A549 (cell line): ENCODE data around the gene P2RY14. TPM values are rescaled to one million over a fixed set of nuclear protein-coding genes. Genes with fewer than 3 reads are reported as not detected.
A peak's percentile ranks its signal among the peaks of the same experiment; 100 is the strongest.

Experiments used
- ATAC-seq, 2 experiments: fragments of 200-7000 bp in 1 of 2; fragments of >200 bp in 1 of 2; cut with Nextera tagmentation in 1 of 2; cut with Tn5 transposase in 1 of 2; 3 replicates each; pipeline versions ENCODE4 v1.8.0 to v1.9.1; 2018 to 2020; ENCODE audit warnings: mild to moderate bottlenecking in 1 of 2, moderate library complexity in 1 of 2
- CTCF ChIA-PET: fragments of 300-600 bp; sonication (Branson Sonifier 250); formaldehyde crosslinking; extraction: SDS; loops from one replicate; lab custom pipeline; 2021; ENCODE audit warnings: antibody characterized with exemption, inconsistent platforms; lab: Yijun Ruan, JAX
- POLR2A ChIA-PET: fragments of 350-600 bp; formaldehyde crosslinking; extraction: SDS; loops from one replicate; lab custom pipeline; 2021; ENCODE audit warnings: antibody characterized with exemption, inconsistent platforms; lab: Yijun Ruan, JAX
- DNase-seq, 2 experiments: peaks; one replicate each; pipeline versions ENCODE4 v3.0.0 to v3.0.0-alpha.2; 2011 to 2016; ENCODE audit warnings: low read depth in 1 of 2, low spot score in 1 of 2
- FAIRE-seq: peaks from 2 replicates; lab custom pipeline; 2011; peaks lifted over from hg19 to GRCh38; lab: Jason Lieb, UNC
- H3K27ac ChIP-seq, 2 experiments: fragments of >200 bp; sonication (Bioruptor Twin); formaldehyde crosslinking; 3 replicates each; pipeline ENCODE4 v1.5.1; 2016 to 2017
- H3K4me1 ChIP-seq: fragments of >200 bp; sonication (Bioruptor Twin); formaldehyde crosslinking; 3 replicates; pipeline ENCODE4 v1.6.1; 2016
- H3K4me2 ChIP-seq: fragments of >200 bp; sonication (Bioruptor Twin); formaldehyde crosslinking; 3 replicates; pipeline ENCODE4 v1.6.1; 2016
- H3K4me3 ChIP-seq: fragments of >200 bp; sonication (Bioruptor Twin); formaldehyde crosslinking; 3 replicates; pipeline ENCODE4 v1.5.1; 2016
- H3K9me3 ChIP-seq: fragments of >200 bp; sonication (Bioruptor Twin); formaldehyde crosslinking; 3 replicates; pipeline ENCODE4 v1.6.1; 2016
- ATOH8 ChIP-seq: fragments of 250-450 bp; sonication (Bioruptor Pico); IDR thresholded peaks from 2 replicates; pipeline ENCODE4 v1.5.0; 2020; ENCODE audit warnings: low read depth, mild to moderate bottlenecking, moderate library complexity
- BCL3 ChIP-seq: fragments of >200 bp; sonication (Bioruptor Twin); formaldehyde crosslinking; IDR thresholded peaks from 3 replicates; pipeline ENCODE4 v1.6.1; 2016
- CBX8 ChIP-seq: fragments of 200-600 bp; sonication (generic); IDR thresholded peaks from 2 replicates; pipeline ENCODE4 v1.6.1; 2016
- CTCF ChIP-seq: fragments of >200 bp; sonication (Bioruptor Twin); formaldehyde crosslinking; IDR thresholded peaks from 3 replicates; pipeline ENCODE4 v1.5.1; 2016
- EHMT2 ChIP-seq: fragments of 200-600 bp; sonication (generic); IDR thresholded peaks from 2 replicates; pipeline ENCODE4 v1.6.1; 2016; ENCODE audit warnings: antibody characterized with exemption, low read depth, mild to moderate bottlenecking, moderate library complexity
- FOSB ChIP-seq: fragments of 250-450 bp; sonication (Bioruptor Pico); IDR thresholded peaks from 2 replicates; pipeline ENCODE4 v1.5.0; 2020; ENCODE audit warnings: mild to moderate bottlenecking, moderate library complexity
- HOXA7 ChIP-seq: fragments of 250-450 bp; sonication (Bioruptor Pico); IDR thresholded peaks from 2 replicates; pipeline ENCODE4 v1.5.0; 2020; ENCODE audit warnings: mild to moderate bottlenecking, moderate library complexity
- JUNB ChIP-seq: fragments of >200 bp; sonication (Bioruptor Twin); formaldehyde crosslinking; IDR thresholded peaks from 2 replicates; pipeline ENCODE4 v1.6.1; 2016
- KDM5A ChIP-seq: fragments of 200-600 bp; sonication (generic); IDR thresholded peaks from 2 replicates; pipeline ENCODE4 v1.6.1; 2016; ENCODE audit warnings: antibody characterized with exemption, mild to moderate bottlenecking
- MAX ChIP-seq: IDR thresholded peaks from 2 replicates; pipeline ENCODE4 v1.6.1; 2012
- MAZ ChIP-seq: fragments of 150-350 bp; IDR thresholded peaks from 2 replicates; pipeline ENCODE4 v1.6.1; 2014; ENCODE audit warnings: antibody characterized with exemption, low read depth, low read length, borderline replicate concordance
- PBX3 ChIP-seq: IDR thresholded peaks from 2 replicates; pipeline ENCODE4 v1.6.1; 2012
- POLR2AphosphoS2 ChIP-seq: conservative IDR thresholded peaks from 2 replicates; pipeline ENCODE4 v1.6.1; 2012; ENCODE audit warnings: low read length, improper control_type of control experiment, inconsistent platforms
- REST ChIP-seq: fragments of 200-600 bp; sonication (generic); IDR thresholded peaks from 2 replicates; pipeline ENCODE4 v1.6.1; 2016; ENCODE audit warnings: antibody characterized with exemption, mild to moderate bottlenecking, moderate library complexity
- RNF2 ChIP-seq: fragments of 200-600 bp; sonication (generic); IDR thresholded peaks from 2 replicates; pipeline ENCODE4 v1.6.1; 2016; ENCODE audit warnings: low read depth, mild to moderate bottlenecking, antibody characterized with exemption, moderate library complexity, borderline replicate concordance
- SMC3 ChIP-seq: fragments of >200 bp; sonication (Bioruptor Twin); formaldehyde crosslinking; IDR thresholded peaks from 3 replicates; pipeline ENCODE4 v1.6.1; 2018; ENCODE audit warnings: inconsistent platforms
- USF2 ChIP-seq: fragments of 450-650 bp; IDR thresholded peaks from 2 replicates; pipeline ENCODE4 v1.6.1; 2014; ENCODE audit warnings: antibody characterized with exemption
- ZC3H11A ChIP-seq: fragments of 450-650 bp; IDR thresholded peaks from 2 replicates; pipeline ENCODE4 v1.6.1; 2014; ENCODE audit warnings: antibody characterized with exemption, mild to moderate bottlenecking
- ZFP36 ChIP-seq: fragments of 450-650 bp; IDR thresholded peaks from 2 replicates; pipeline ENCODE4 v1.6.1; 2014; ENCODE audit warnings: borderline replicate concordance; ENCODE audit not compliant: partially characterized antibody
- ZSCAN20 ChIP-seq: fragments of 250-450 bp; sonication (Bioruptor Pico); IDR thresholded peaks from 2 replicates; pipeline ENCODE4 v1.8.0; 2022; ENCODE audit warnings: mild to moderate bottlenecking, moderate library complexity
- WGBS: methylation state at CpG from one replicate; pipeline ENCODE4 v1.1.6; 2017; ENCODE audit errors: missing lambda C conversion rate; 5-methylcytosine and 5-hydroxymethylcytosine counted together
- polyA plus RNA-seq, 4 experiments: library from polyadenylated mRNA; depleted of rRNA in 3 of 4; stranded (reverse); fragments of >200 nt; fragmentation: RNase III in 1 of 4; extraction: RNeasy Plus Mini Kit Qiagen cat#74134 plus additional on column Dnase treatment in 1 of 4; gene quantifications; 2 replicates in 3 of 4; 3 replicates in 1 of 4; pipeline ENCODE4 v1.2.3, GENCODE V29; 2011 to 2017

Gene P2RY14
- polyA plus RNA-seq, 2 of the 4 experiments (the other 2 are of a cell fraction) = not detected

- TF ChIP-seq CTCF (peak; percentile 12; the same call in 1 of the 3 replicates), MAZ (no peak)
- no peak for DNase-seq
- ChIA-PET POLR2A (no interaction called here), CTCF (interaction anchor here (0.6 to 4.4 kb wide), 6 partner anchors 11 to 1241 kb away, joined by 3 to 36 read pairs (median 3); no protein-coding TSS in a partner anchor)
- no peak overlapping the region for H3K4me2 ChIP-seq
- 83% methylated on average over 1 of the region's 1 CpG for WGBS
- no peaks in the 10 kb centered on the region for H3K9me3 ChIP-seq
- peak overlapping the region in 1 of 2 experiments; percentile 25; a peak in 1 of 6 replicates for H3K27ac ChIP-seq
- ATAC-seq = no peak
- no peak overlapping the region for H3K4me3 ChIP-seq
- no peak for FAIRE-seq
- H3K4me1 ChIP-seq = peaks cover 26% of the 10 kb centered on the region
Observed at GRCh38 chr3:151214459-151214858, 63.9 kb downstream of the P2RY14 start.

- ChIA-PET POLR2A (no interaction called here), CTCF (interaction anchor here (0.6 to 1.5 kb wide), 3 partner anchors 12 to 331 kb away, joined by 3 read pairs; no protein-coding TSS in a partner anchor)
- H3K4me1 ChIP-seq = peaks cover 26% of the 10 kb centered on the region
- FAIRE-seq = no peak
- no peak for TF ChIP-seq USF2
- no peak for TF ChIP-seq RNF2
- TF ChIP-seq, all 56 proteins: peak for 0
- no peak overlapping the region for H3K4me3 ChIP-seq
- ATAC-seq = no peak
- H3K27ac ChIP-seq = peak overlapping the region in 1 of 2 experiments; percentile 25; a peak in 1 of 6 replicates
- DNase-seq = no peak
- no peak overlapping the region for H3K4me2 ChIP-seq
- H3K9me3 ChIP-seq = no peaks in the 10 kb centered on the region
- WGBS = 86% methylated on average over 5 of the region's 5 CpGs
Observed at GRCh38 chr3:151213881-151214280, 64.5 kb downstream of the P2RY14 start.

GRCh38 chr3:151213151-151213550, 65.2 kb downstream of the P2RY14 start:
- no peak for ATAC-seq
- 56% methylated on average over 4 of the region's 4 CpGs for WGBS
- Histone ChIP-seq H3K27ac (no peak overlapping the region), H3K4me2 (no peak overlapping the region), H3K4me3 (no peak overlapping the region), H3K9me3 (no peaks in the 10 kb centered on the region), H3K4me1 (peaks cover 22% of the 10 kb centered on the region)
- FAIRE-seq = no peak
- ChIA-PET CTCF (interaction anchor here (0.6 to 1.5 kb wide), 3 partner anchors 12 to 510 kb away, joined by 3 read pairs; no protein-coding TSS in a partner anchor), POLR2A (no interaction called here)
- TF ChIP-seq JUNB (no peak), ZC3H11A (no peak), ZSCAN20 (CRISPR knock-in tag) (no peak), ATOH8 (CRISPR knock-in tag) (no peak), MAZ (no peak), SMC3 (no peak), HOXA7 (CRISPR knock-in tag) (no peak), RNF2 (no peak), ZFP36 (no peak), EHMT2 (no peak), MAX (no peak), PBX3 (no peak), POLR2AphosphoS2 (no peak), FOSB (no peak), CBX8 (no peak), REST (no peak), BCL3 (no peak), KDM5A (no peak)
- DNase-seq = no peak
